ENCODE results near the gene SLC22A23. TPM values are rescaled to one million over a fixed set of nuclear protein-coding genes. Genes with fewer than 3 reads are reported as not detected.

Gene SLC22A23
- total RNA-seq, 1 donor from 2014 or later = 27.8 TPM

DNA sequence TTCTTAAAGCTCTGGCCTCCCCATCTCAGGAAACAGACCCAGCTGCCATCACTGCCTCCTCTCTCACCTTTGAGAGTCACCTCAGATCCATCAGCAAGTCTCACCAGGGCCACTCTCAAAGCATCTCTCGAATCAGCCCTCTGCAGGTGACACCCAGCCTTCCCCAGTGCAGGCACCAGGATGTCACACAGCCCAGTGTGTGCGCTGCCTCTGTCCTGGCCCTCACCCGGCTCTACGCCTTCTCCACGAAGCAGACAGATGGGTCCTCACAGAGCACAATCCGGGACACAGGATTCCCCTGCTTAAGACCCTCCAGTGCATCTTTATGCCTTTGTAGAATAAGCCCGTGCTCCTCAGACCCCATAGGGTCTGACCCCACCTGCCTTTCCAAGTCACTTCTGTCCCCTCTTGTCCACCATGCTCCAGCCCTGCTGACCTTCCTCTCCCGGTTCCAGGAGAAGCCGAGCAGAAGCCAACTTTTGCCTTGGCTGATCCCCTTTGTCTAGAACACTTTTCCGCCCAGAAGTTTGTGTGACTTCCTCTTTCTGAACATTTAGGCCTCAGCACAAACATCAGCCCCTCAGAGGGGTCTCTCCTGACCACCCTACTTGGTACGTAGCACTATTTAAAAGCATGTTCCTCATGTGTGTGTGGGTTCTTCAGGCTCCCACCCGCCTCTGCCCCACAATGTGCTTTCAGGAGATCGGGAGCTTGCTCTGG is 137.9 kb downstream of the SLC22A23 start:
- no peak for ATAC-seq
- Histone ChIP-seq H3K27me3 (ENCODE audit: low read depth) (no peaks in the 10 kb centered on the region), H3K4me3 (no peak overlapping the region), H3K27ac (no peak overlapping the region), H3K9me3 (no peaks in the 10 kb centered on the region), H3K36me3 (no peaks in the 10 kb centered on the region), H3K4me1 (peaks cover 7% of the 10 kb centered on the region)
- TF ChIP-seq, protein P1, sequence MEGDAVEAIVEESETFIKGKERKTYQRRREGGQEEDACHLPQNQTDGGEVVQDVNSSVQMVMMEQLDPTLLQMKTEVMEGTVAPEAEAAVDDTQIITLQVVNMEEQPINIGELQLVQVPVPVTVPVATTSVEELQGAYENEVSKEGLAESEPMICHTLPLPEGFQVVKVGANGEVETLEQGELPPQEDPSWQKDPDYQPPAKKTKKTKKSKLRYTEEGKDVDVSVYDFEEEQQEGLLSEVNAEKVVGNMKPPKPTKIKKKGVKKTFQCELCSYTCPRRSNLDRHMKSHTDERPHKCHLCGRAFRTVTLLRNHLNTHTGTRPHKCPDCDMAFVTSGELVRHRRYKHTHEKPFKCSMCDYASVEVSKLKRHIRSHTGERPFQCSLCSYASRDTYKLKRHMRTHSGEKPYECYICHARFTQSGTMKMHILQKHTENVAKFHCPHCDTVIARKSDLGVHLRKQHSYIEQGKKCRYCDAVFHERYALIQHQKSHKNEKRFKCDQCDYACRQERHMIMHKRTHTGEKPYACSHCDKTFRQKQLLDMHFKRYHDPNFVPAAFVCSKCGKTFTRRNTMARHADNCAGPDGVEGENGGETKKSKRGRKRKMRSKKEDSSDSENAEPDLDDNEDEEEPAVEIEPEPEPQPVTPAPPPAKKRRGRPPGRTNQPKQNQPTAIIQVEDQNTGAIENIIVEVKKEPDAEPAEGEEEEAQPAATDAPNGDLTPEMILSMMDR (IDR thresholded peaks at IDR 0.05) = no peak
- intact Hi-C loops (cut with DNase I) = no loop called here
- no peak for DNase-seq

DNA sequence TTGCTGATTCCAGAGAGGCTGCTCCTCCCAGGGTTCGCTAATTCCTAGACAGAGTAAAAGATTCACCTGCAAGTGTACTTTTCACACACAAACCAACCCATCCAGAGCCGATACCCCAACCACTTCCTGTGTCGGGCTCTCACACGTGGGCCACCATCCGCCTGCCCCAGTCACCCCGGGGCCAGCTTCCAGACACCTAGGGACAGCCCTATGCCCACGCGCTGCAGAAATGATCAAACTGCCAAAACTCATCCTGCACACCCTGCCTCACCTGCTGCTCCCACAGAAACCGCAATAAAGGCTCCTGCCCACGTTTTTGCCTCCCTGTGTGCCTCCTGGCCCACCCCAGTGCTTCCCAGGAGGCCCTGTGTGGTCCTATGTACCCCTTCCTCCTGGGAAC is 138.6 kb downstream of the SLC22A23 start:
- no peak overlapping the region for H3K4me3 ChIP-seq
- H3K27me3 ChIP-seq (ENCODE audit: low read depth) = no peaks in the 10 kb centered on the region
- TF ChIP-seq, protein P1 (IDR thresholded peaks at IDR 0.05) = no peak
- H3K4me1 ChIP-seq = peaks cover 7% of the 10 kb centered on the region
- no peaks in the 10 kb centered on the region for H3K9me3 ChIP-seq
- DNase-seq (no peak), ATAC-seq (peak in 1 of 2 donors; percentile 13)
- H3K27ac ChIP-seq = no peak overlapping the region
- intact Hi-C loops (cut with DNase I) = no loop called here
- H3K36me3 ChIP-seq = no peaks in the 10 kb centered on the region

DNA sequence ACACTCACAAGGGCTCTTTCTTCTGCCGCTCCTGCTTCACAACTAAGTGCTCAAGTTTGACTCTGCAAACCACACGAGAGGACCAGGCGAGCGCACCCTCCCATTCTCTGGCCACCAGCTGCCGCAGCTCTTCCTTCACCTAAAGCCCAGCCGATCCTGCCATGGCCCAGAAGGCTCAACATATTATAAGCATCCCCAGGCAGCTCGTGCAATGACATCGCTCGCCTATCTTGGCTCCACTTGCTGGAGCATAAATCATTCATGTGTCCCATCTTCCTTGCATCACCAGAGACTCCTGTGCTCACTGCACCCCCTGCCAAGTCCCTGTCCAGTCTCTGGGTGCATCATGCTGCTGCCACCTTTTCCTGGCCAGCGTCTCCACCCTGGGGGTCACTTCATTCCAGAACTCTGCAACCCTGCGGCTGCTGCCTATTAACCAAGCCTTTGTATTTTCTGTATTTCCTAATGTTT is 139.1 kb downstream of the SLC22A23 start:
- intact Hi-C loops (cut with DNase I) = no loop called here
- DNase-seq = no peak
- ATAC-seq = peak; percentile 68 to 82

DNA sequence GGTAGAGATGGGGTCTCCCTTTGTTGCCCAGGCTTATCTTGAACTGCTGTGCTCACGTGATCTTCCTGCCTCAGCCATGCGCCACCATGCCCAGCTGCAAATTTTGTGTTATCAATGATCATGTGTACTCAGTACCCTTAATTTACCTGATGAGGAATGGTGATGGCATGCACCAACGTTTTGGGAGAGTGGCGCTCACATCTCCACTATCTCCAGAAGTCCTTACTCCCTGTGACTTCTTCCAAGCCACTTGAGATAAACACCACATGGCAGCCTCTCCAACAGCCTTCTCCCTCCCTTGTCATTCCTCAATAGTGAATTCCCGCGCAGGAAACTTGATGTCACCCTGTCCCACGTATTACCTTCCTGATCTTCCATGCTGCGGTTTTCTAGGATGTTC is 140.0 kb downstream of the SLC22A23 start:
- intact Hi-C loops (cut with DNase I) = no loop called here
- no peak for DNase-seq
- Histone ChIP-seq H3K4me1 (peaks cover 7% of the 10 kb centered on the region), H3K36me3 (no peaks in the 10 kb centered on the region), H3K9me3 (no peaks in the 10 kb centered on the region), H3K27me3 (ENCODE audit: low read depth) (no peaks in the 10 kb centered on the region), H3K27ac (no peak overlapping the region), H3K4me3 (no peak overlapping the region)
- TF ChIP-seq, protein P1 (IDR thresholded peaks at IDR 0.05) = no peak
- ATAC-seq = no peak

More for the DNA sequence above, 139.1 kb downstream of the SLC22A23 start:
- H3K27me3 ChIP-seq (ENCODE audit: low read depth) = no peaks in the 10 kb centered on the region
- H3K4me3 ChIP-seq = no peak overlapping the region
- H3K4me1 ChIP-seq = peaks cover 7% of the 10 kb centered on the region
- no peaks in the 10 kb centered on the region for H3K9me3 ChIP-seq
- TF ChIP-seq, protein P1 (IDR thresholded peaks at IDR 0.05) = no peak
- no peak overlapping the region for H3K27ac ChIP-seq
- no peaks in the 10 kb centered on the region for H3K36me3 ChIP-seq

DNA sequence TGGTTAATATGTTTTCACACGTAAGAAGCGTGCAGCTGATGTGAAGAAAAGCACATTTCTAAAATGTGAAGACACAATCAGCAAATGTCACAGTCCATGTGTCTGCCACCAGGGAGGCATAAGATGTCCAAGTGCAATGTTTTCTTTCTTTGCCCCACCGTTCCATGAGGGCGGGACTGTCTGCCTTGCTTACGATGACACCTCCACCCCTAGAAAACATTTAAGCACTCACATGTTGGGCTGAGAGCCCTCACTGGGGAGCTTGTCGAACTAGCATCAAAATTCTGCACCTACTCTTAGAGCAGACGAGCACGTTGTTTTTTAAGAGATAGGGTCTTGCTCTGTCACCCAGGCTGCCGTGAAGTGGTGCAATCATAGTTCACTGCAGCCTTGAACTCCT is 140.5 kb downstream of the SLC22A23 start:
- Histone ChIP-seq H3K36me3 (no peaks in the 10 kb centered on the region), H3K27me3 (ENCODE audit: low read depth) (no peaks in the 10 kb centered on the region), H3K9me3 (no peaks in the 10 kb centered on the region), H3K27ac (no peak overlapping the region), H3K4me3 (no peak overlapping the region), H3K4me1 (peaks cover 7% of the 10 kb centered on the region)
- intact Hi-C loops (cut with DNase I) = no loop called here
- TF ChIP-seq, protein P1 (IDR thresholded peaks at IDR 0.05) = no peak
- DNase-seq = no peak
- ATAC-seq = no peak
